LNCaP clone FGC (cell line): ENCODE data around the gene RASA2.
A peak's percentile ranks its signal among the peaks of the same experiment; 100 is the strongest.
"Not testable (repeated sequence)": the region's sequence is repeated elsewhere in the genome, so short reads cannot be mapped to it uniquely, and the experiment has no call there.

Experiments used
- DNase-seq: peaks from one replicate; pipeline ENCODE4 v3.0.0-alpha.2; 2011; ENCODE audit warnings: low read depth
- H3K4me3 ChIP-seq: 2 replicates; pipeline ENCODE4 v1.5.1; 2011; ENCODE audit warnings: mild to moderate bottlenecking, low read depth, low read length, control low read depth
- CTCF ChIP-seq: IDR thresholded peaks from 2 replicates; pipeline ENCODE4 v1.5.1; 2012; ENCODE audit warnings: mild to moderate bottlenecking; ENCODE audit not compliant: control insufficient read depth, insufficient read depth; ENCODE audit errors: extremely low read depth

RASA2 gene

GRCh38 chr3:141491081-141491480 is 4.3 kb downstream of the RASA2 start:
- no peak overlapping the region for H3K4me3 ChIP-seq
- no peak for TF ChIP-seq CTCF
- DNase-seq = no peak

DNA sequence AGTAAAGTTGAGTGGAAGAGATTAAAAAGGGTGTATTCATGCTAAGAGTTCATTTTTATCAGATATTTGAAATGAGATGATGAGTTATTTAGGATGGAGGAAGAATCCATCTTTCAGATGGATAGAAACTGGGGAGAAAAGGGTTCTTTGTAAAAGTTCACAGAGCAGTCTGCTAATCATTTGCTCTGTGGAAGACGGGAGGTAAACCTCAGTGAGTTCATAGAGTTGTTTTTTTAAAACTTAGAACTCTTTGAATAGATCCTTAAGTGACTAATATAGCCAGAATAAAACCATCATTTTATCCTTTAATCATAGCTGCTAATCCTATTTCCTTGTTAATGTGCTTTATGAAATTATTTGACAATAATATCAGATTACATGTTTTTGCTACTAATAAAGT is 5.1 kb downstream of the RASA2 start:
- DNase-seq = no peak
- TF ChIP-seq CTCF = no peak
- H3K4me3 ChIP-seq = no peak overlapping the region

GRCh38 chr3:141493184-141493583 is 6.4 kb downstream of the RASA2 start:
- H3K4me3 ChIP-seq = no peak overlapping the region
- TF ChIP-seq CTCF = no peak
- DNase-seq = no peak

DNA sequence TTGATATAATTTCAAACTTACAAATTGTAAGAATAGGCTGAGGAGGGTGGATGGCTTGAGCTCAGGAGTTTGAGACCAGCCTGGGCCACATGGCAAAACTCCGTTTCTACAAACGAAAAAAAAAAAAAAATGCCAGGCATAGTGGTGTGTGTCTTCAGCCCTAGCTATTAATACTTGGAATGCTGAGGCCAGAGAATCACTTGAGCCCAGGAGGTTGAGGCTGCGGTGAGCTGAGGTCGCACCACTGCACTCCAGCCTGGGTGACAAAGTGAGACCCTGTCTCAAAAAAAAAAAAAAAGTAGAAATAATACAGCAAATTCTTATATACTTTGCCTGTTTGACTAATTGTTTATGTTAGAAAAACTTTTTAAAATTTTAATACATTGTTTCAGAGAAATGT is 10.8 kb downstream of the RASA2 start:
- H3K4me3 ChIP-seq, DNase-seq: not testable (repeated sequence)

GRCh38 chr3:141498598-141499223 is 11.9 kb downstream of the RASA2 start:
- TF ChIP-seq CTCF = no peak
- no peak overlapping the region for H3K4me3 ChIP-seq
- DNase-seq = peak; percentile 46

DNA sequence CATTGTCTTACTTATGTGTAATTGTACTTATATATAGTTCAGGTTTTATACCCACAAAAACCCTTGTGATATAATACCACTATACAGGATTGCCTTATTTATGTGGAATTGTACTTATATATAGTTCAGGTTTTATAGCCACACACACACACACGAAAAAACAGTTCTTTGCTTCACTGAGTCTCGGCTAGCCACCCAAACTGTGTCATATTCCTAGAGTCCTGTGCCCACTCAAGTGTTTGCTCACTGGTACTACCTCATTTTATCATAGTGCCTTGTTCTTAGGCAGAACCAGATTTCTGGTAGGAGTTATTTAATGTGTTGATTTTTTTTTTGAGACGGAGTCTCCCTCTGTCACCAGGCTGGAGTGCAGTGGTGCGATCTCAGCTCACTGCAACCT is 12.5 kb downstream of the RASA2 start:
- DNase-seq = no peak

DNA sequence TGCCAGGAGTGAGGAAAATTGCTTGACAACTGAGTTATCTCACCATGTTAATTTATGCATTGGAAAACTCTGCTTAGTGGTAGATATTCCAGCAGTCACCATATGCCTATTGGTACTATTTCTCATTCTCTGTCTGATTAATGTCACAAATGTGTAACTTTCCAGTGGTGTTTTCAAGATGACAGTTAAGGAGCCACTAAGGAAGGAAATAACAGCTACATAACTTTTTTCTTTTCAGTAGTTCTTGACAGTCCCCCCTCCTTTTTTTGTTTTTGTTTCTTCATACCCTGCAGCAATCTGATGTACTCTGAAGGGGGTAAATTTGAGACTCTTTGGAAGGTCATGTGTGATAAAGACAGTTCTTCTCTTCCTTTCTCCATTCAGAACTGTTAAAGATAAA is 13.1 kb downstream of the RASA2 start:
- no peak for TF ChIP-seq CTCF
- no peak for DNase-seq
- no peak overlapping the region for H3K4me3 ChIP-seq

More for the DNA sequence above, 12.5 kb downstream of the RASA2 start:
- no peak for TF ChIP-seq CTCF
- no peak overlapping the region for H3K4me3 ChIP-seq

DNA sequence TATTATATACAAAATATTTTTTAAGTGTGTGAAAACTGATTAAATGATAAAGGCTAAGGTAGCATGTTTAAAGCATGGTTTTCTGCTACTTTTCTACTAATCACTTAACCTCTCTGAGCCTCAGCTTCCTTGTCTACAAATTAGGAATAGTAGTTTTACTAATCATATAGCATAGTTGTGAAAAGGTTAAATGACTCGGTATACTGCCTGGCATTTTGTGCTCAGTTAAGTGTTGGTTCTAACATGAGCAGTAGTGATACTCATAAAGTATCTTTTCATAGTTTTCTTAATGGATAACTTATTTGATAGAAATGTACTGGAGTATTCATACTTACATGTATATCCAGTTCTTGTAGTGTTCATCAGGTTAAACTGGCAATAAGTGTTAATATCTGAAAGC is 13.6 kb downstream of the RASA2 start:
- DNase-seq = no peak
- TF ChIP-seq CTCF = no peak
- H3K4me3 ChIP-seq = no peak overlapping the region
